Stimulated activated naive B cell treated with anti-CD40 and anti-IgM and Interleukin-4, amounts not matched to agents 10 μg/mL and 1 μg/mL and 100 μg/mL, for 72 hours (primary cell): ENCODE data around the gene MICU1.
"Not testable (repeated sequence)": the region's sequence is repeated elsewhere in the genome, so short reads cannot be mapped to it uniquely, and the experiment has no call there.

Source experiments
- ATAC-seq, 2 donors: fragments of 150-1000 bp; cut with Tn5 transposase; replicated peaks; 2 replicates each; pipeline ENCODE4 v1.10.0; 2021; ENCODE audit warnings: moderate library complexity in 1 of 2
- DNase-seq: peaks from one replicate; pipeline ENCODE4 v3.0.0; 2021
- H3K27ac Mint-ChIP-seq: one replicate; pipeline ENCODE4 v1.8.0; 2022; ENCODE audit warnings: mild to moderate bottlenecking, mixed read lengths
- H3K27me3 Mint-ChIP-seq, 2 donors: one replicate each; pipeline ENCODE4 v1.8.0; 2022; ENCODE audit warnings: mixed read lengths in 2 of 2
- H3K36me3 Mint-ChIP-seq, 2 donors: one replicate each; pipeline ENCODE4 v1.8.0; 2022; ENCODE audit warnings: mixed read lengths in 2 of 2, mild to moderate bottlenecking in 1 of 2
- H3K4me1 Mint-ChIP-seq, 2 donors: one replicate each; pipeline ENCODE4 v1.8.0; 2022; ENCODE audit warnings: mixed read lengths in 2 of 2, mild to moderate bottlenecking in 1 of 2
- H3K4me3 Mint-ChIP-seq, 2 donors: one replicate each; pipeline ENCODE4 v1.8.0; 2022; ENCODE audit warnings: mild to moderate bottlenecking in 2 of 2, mixed read lengths in 2 of 2, moderate library complexity in 1 of 2
- H3K9me3 Mint-ChIP-seq, 2 donors: one replicate each; pipeline ENCODE4 v1.8.0; 2022; ENCODE audit warnings: mixed read lengths in 2 of 2, mild to moderate bottlenecking in 1 of 2

MICU1 gene

DNA sequence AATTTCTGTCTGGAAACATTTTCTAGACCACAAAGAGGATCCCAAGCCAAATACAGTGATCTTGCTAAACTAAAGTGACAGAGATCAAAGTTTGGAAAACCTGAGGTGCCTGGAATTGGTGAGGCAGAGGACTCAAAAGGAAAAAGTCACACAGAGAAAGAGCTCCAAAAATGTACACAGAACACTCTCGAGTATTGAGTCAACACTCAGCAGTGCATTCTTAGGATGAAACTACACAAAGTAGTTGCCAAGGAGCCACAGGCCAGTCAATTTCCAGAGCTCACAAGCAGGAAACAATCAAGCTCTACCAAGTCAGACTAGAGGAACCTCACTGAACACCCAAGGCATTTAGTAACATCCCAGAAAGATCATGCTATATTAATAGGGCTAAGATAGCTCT, 61.3 kb downstream of the MICU1 start:
- Mint-ChIP-seq H3K27me3 (no peaks in the 10 kb centered on the region), H3K4me1 (peaks cover 20 to 33% of the 10 kb centered on the region in 2 donors), H3K36me3 (peaks cover 14 to 27% of the 10 kb centered on the region in 2 donors), H3K27ac (peak overlapping the region; percentile 59), H3K4me3 (no peak overlapping the region), H3K9me3 (no peaks in the 10 kb centered on the region)
- ATAC-seq (no peak), DNase-seq (no peak)

DNA sequence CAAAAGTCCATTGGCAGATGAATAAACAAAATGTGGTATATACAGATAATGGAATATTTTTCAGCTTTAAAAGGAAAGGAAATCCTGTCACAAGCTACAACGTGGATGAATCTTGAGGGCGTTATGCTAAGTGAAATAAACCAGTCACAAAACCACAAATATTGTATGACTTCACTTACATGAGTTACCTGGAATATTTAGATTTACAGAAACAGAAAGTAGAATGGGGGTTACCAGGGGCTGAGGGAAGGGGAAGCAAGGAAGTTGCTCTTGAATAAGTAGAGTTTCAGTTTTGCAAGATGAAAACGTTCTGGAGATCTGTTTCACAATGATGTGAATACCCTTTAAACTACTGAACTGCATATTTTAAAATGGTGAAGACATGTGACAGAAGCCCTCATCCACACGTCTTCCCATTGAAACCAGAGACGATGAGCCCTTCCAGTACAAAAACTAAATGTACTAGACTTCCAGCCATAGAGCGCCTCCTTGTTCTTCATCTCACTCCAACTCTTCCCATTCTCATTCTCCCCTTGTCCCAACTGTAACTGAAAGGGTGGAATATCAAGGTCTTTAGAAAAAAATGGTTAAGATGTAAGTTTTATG, 62.4 kb downstream of the MICU1 start:
- peak; percentile 92 to 93 for ATAC-seq
- H3K27ac Mint-ChIP-seq: peak overlapping the region; percentile 87
- H3K4me1 Mint-ChIP-seq: peaks cover 20 to 33% of the 10 kb centered on the region in 2 donors
- H3K36me3 Mint-ChIP-seq: peaks cover 17 to 33% of the 10 kb centered on the region in 2 donors
- no peaks in the 10 kb centered on the region for H3K27me3 Mint-ChIP-seq
- no peaks in the 10 kb centered on the region for H3K9me3 Mint-ChIP-seq
- peak; percentile 26 for DNase-seq
- peak overlapping the region; percentile 51 to 70 for H3K4me3 Mint-ChIP-seq

- Mint-ChIP-seq H3K4me3 (peak overlapping the region in 1 of 2 donors; percentile 44), H3K27ac (peak overlapping the region; percentile 81), H3K27me3 (no peaks in the 10 kb centered on the region), H3K4me1 (peaks cover 17 to 33% of the 10 kb centered on the region in 2 donors), H3K36me3 (peaks cover 20 to 38% of the 10 kb centered on the region in 2 donors), H3K9me3 (no peaks in the 10 kb centered on the region)
- peak; percentile 67 to 76 for ATAC-seq
- DNase-seq: no peak
Measured at GRCh38 chr10:72561745-72562166, 64.1 kb downstream of the MICU1 start.

GRCh38 chr10:72557362-72557761, 68.5 kb downstream of the MICU1 start:
- Mint-ChIP-seq H3K9me3 (no peaks in the 10 kb centered on the region), H3K4me3 (no peak overlapping the region), H3K27me3 (no peaks in the 10 kb centered on the region), H3K27ac (no peak overlapping the region), H3K36me3 (peaks cover 14 to 32% of the 10 kb centered on the region in 2 donors), H3K4me1 (peaks cover 8 to 14% of the 10 kb centered on the region in 2 donors)
- DNase-seq (no peak), ATAC-seq (no peak)

DNA sequence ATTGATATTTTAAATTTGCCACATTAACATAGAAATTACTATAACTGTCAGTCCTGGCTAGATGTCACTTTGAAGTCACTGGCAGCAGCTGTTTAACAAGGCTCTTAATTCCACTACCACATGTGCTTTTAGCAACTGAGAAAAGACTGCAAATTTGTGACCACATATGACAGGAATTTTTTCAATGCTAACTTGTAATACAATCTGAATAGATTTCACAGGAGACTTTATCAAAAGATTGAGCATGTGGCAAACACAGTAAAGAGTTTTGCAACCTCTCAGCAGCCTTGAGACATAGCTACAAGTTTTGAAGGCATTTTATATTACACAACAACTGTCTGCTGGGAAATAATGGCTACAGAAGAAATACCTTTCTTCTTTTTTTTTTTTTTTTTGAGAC, 73.0 kb downstream of the MICU1 start:
- H3K27me3 Mint-ChIP-seq: no peaks in the 10 kb centered on the region
- no peaks in the 10 kb centered on the region for H3K9me3 Mint-ChIP-seq
- H3K27ac Mint-ChIP-seq: no peak overlapping the region
- H3K36me3 Mint-ChIP-seq: peaks cover 21 to 22% of the 10 kb centered on the region in 2 donors
- H3K4me3 Mint-ChIP-seq: no peak overlapping the region
- no peaks in the 10 kb centered on the region for H3K4me1 Mint-ChIP-seq
- no peak for ATAC-seq
- DNase-seq: no peak

DNA sequence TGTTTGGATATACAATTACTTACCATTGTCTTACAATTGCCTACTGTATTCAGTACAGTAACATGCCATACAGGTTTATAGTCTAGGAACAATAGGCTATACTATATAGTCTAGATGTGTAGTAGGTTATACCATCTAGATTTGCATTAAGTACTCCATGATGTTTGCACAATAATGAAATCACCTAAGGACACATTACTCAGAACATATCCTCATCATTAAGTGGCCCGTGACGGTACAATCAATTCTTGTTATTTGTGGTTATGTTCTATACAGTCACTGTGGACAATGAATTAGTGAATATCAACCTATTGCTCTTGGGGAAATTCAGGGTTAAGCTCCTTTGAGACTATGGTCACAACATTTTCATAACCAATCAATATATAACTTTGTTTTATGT, 75.6 kb downstream of the MICU1 start:
- H3K4me3 Mint-ChIP-seq: no peak overlapping the region
- peaks cover 19 to 32% of the 10 kb centered on the region in 2 donors for H3K36me3 Mint-ChIP-seq
- H3K4me1 Mint-ChIP-seq: no peaks in the 10 kb centered on the region
- ATAC-seq (no peak), DNase-seq (no peak)
- no peaks in the 10 kb centered on the region for H3K27me3 Mint-ChIP-seq
- H3K9me3 Mint-ChIP-seq: no peaks in the 10 kb centered on the region
- no peak overlapping the region for H3K27ac Mint-ChIP-seq

DNA sequence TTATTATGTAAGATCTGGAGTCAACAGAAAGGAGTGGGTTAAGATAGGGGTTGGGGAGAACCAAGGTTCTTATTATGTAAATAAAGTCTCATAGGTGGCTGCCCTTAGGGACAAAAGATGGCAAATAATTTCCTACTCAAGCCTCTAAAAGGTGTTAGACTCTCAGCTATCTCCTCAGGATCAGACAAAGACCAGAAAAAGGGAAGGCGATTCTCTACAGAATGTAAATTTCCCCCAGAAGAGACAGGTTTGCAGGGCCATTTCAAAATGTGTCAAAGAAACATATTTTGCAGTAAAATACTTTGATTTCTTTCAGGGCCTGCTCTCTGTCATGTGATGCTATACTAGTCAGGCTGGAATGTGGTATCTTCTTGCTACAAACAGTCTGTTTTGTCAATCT, 80.3 kb downstream of the MICU1 start:
- Mint-ChIP-seq H3K9me3 (peaks cover 7 to 8% of the 10 kb centered on the region in 2 donors), H3K27me3 (no peaks in the 10 kb centered on the region), H3K27ac (no peak overlapping the region), H3K4me1 (peaks cover 5 to 12% of the 10 kb centered on the region in 2 donors), H3K4me3 (no peak overlapping the region), H3K36me3 (peaks cover 46 to 62% of the 10 kb centered on the region in 2 donors)
- DNase-seq (no peak), ATAC-seq (no peak)

DNA sequence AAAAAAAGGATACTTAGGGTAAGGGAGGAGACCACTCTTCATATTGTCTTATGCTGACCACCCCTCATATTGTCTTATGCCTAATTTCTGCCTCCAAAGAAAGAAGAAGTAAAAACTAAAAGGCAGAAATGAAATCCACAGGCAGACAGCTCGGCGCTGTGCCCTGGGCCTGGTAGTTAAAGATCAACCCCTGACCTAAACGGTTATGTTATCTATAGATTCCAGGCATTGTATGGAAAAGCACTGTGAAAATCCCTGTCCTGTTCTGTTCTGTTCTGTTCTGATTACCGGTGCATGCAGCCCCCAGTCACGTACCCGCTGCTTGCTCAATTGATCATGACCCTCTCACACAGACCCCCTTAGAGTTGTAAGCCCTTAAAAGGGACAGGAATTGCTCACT, 82.0 kb downstream of the MICU1 start:
- ATAC-seq: not testable (repeated sequence)
- H3K36me3 Mint-ChIP-seq: peaks cover 42 to 64% of the 10 kb centered on the region in 2 donors

DNA sequence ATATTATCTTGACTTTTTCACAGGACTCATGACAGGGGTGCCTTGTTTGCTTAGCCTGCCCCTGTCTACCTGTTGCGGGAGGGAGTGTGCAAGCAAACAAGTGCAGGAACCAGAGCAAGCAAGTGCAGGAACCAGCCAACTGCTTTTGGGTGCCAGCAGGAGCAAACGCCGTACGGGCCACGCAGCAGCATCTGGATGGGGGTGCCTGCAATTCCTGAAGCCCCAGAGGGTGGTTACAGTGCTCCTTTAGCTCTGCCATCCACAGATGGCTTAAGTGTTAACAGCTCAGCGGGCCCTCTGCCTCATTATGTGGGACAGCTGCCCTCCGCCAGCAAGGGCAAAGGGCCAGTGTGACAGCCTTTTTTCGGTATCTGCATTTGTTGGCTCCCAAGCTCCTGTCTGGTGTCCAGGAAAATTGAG, 83.5 kb downstream of the MICU1 start:
- Mint-ChIP-seq H3K27ac (no peak overlapping the region), H3K27me3 (no peaks in the 10 kb centered on the region), H3K4me1 (peaks cover 5 to 24% of the 10 kb centered on the region in 2 donors), H3K9me3 (peaks cover 7 to 8% of the 10 kb centered on the region in 2 donors), H3K36me3 (peaks cover 33 to 53% of the 10 kb centered on the region in 2 donors), H3K4me3 (no peak overlapping the region)
- no peak for ATAC-seq
- no peak for DNase-seq

More for the DNA sequence above, 82.0 kb downstream of the MICU1 start:
- H3K4me1 Mint-ChIP-seq: peaks cover 5 to 18% of the 10 kb centered on the region in 2 donors
- not testable (repeated sequence) for H3K4me3 Mint-ChIP-seq, H3K9me3 Mint-ChIP-seq, H3K27me3 Mint-ChIP-seq, DNase-seq, H3K27ac Mint-ChIP-seq

DNA sequence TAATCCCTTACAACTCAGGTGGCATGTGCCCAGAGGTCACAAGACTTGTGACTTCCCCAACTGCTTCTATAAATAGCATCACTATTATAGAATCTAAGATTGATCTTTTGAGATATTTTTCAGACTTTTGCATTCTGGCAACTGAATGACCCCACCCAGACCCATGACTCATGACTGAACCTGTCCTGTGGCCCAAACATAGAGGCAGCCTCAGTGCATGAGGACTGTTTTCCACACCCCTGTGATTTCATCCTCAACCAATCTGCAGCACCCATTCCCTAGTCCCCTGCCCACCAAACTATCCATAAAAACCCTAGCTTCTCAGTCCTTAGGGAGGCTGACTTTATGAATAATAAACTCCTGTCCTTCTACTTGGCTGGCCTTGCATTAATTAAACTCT, 84.5 kb downstream of the MICU1 start:
- H3K4me3 Mint-ChIP-seq: no peak overlapping the region
- H3K27ac Mint-ChIP-seq: no peak overlapping the region
- H3K36me3 Mint-ChIP-seq: peaks cover 33 to 53% of the 10 kb centered on the region in 2 donors
- peaks cover 7 to 24% of the 10 kb centered on the region in 2 donors for H3K4me1 Mint-ChIP-seq
- no peaks in the 10 kb centered on the region for H3K27me3 Mint-ChIP-seq
- DNase-seq (no peak), ATAC-seq (no peak)
- peaks cover 7 to 8% of the 10 kb centered on the region in 2 donors for H3K9me3 Mint-ChIP-seq

GRCh38 chr10:72540193-72540807, 85.6 kb downstream of the MICU1 start:
- Mint-ChIP-seq H3K9me3 (peaks cover 7 to 8% of the 10 kb centered on the region in 2 donors), H3K27ac (no peak overlapping the region), H3K36me3 (peaks cover 38 to 45% of the 10 kb centered on the region in 2 donors), H3K27me3 (no peaks in the 10 kb centered on the region), H3K4me3 (no peak overlapping the region), H3K4me1 (peaks cover 7 to 24% of the 10 kb centered on the region in 2 donors)
- ATAC-seq (peak; percentile 39 to 47), DNase-seq (no peak)

- peaks cover 7 to 8% of the 10 kb centered on the region in 2 donors for H3K9me3 Mint-ChIP-seq
- DNase-seq (no peak), ATAC-seq (no peak)
- H3K36me3 Mint-ChIP-seq: peaks cover 34 to 39% of the 10 kb centered on the region in 2 donors
- H3K27ac Mint-ChIP-seq: no peak overlapping the region
- H3K4me3 Mint-ChIP-seq: no peak overlapping the region
- H3K4me1 Mint-ChIP-seq: peaks cover 7 to 22% of the 10 kb centered on the region in 2 donors
- no peaks in the 10 kb centered on the region for H3K27me3 Mint-ChIP-seq
Measured at GRCh38 chr10:72539137-72539536, 86.7 kb downstream of the MICU1 start.

DNA sequence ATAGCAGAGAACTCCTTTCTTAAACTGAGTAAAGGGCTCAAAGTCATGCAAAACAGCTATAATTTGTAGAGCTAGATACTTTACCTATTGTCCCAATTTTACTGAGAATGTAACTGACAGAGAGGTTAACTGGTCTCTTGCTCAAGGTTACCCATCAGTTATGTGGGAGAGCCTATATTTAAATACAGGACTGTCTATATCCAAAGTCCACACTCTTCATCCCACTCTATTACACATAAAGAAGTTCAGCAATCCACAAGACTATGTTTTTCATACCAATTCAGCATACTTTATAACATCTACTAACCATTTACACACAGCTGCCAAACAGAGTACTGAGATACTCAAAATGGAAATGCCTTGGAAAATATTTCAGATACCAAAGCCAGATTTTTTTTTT, 100.2 kb downstream of the MICU1 start:
- Mint-ChIP-seq H3K9me3 (no peaks in the 10 kb centered on the region), H3K36me3 (peaks cover 0 to 3% of the 10 kb centered on the region in 2 donors), H3K27ac (no peak overlapping the region), H3K4me1 (no peaks in the 10 kb centered on the region), H3K4me3 (no peak overlapping the region), H3K27me3 (no peaks in the 10 kb centered on the region)
- no peak for ATAC-seq
- no peak for DNase-seq

GRCh38 chr10:72525277-72525676, 100.6 kb downstream of the MICU1 start:
- no peak for DNase-seq
- Mint-ChIP-seq H3K4me1 (no peaks in the 10 kb centered on the region), H3K27ac (no peak overlapping the region), H3K4me3 (no peak overlapping the region), H3K9me3 (no peaks in the 10 kb centered on the region), H3K36me3 (peaks cover 0 to 3% of the 10 kb centered on the region in 2 donors), H3K27me3 (no peaks in the 10 kb centered on the region)
- no peak for ATAC-seq

DNA sequence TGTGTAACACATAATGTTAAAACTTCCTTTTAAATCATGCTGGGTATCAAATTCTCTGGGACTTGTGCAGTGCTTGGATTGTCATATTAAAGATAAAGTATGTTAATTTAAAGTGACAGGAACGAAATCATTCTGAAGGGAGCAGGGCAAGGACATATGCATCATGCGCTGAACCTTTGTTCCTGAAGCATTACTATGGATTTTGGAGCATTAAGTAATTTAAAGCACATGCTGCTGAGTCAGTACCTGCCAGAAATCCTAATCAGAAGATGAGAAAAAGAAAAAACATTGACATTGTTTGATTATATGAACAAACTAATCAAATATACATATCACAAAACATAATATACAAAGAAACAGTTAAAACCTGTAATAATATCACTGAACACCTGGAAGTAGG, 101.4 kb downstream of the MICU1 start:
- Mint-ChIP-seq H3K4me3 (no peak overlapping the region), H3K27me3 (no peaks in the 10 kb centered on the region), H3K36me3 (peaks cover 0 to 3% of the 10 kb centered on the region in 2 donors), H3K27ac (no peak overlapping the region), H3K4me1 (no peaks in the 10 kb centered on the region), H3K9me3 (no peaks in the 10 kb centered on the region)
- DNase-seq (no peak), ATAC-seq (no peak)
